Activated gamma-delta T cell treated with anti-CD3 and anti-CD28 coated beads, Interleukin-2, amount 50 U/mL, for 16 hours (primary cell): Measurements from ENCODE around the gene ZNF665.
"Not testable (repeated sequence)": the region's sequence is repeated elsewhere in the genome, so short reads cannot be mapped to it uniquely, and the experiment has no call there.

Experiments
- DNase-seq: peaks from one replicate; pipeline ENCODE4 v3.0.0-alpha.2; 2020; ENCODE audit warnings: low read depth

ZNF665 gene

GRCh38 chr19:53192771-53193534, at the start of gene ZNF665:
Gene ZNF665 (minus strand): TSS chr19:53193358. CDS start chr19:53182898, 10,460 bp downstream.
- DNase-seq = peak; percentile 71

GRCh38 chr19:53237114-53237777, 44.1 kb upstream of the ZNF665 start:
- DNase-seq = no peak

GRCh38 chr19:53224606-53225005, 31.4 kb upstream of the ZNF665 start:
- DNase-seq = no peak

GRCh38 chr19:53222716-53223115, 29.6 kb upstream of the ZNF665 start:
- not testable (repeated sequence) for DNase-seq

GRCh38 chr19:53212703-53213320, 19.7 kb upstream of the ZNF665 start:
- DNase-seq = no peak

- DNase-seq = not testable (repeated sequence)
Measured at GRCh38 chr19:53211554-53211953, 18.4 kb upstream of the ZNF665 start.

GRCh38 chr19:53196777-53197396, 3.7 kb upstream of the ZNF665 start:
- peak; percentile 96 for DNase-seq

GRCh38 chr19:53195265-53195903, 2.2 kb upstream of the ZNF665 start:
- DNase-seq = peak; percentile 54

GRCh38 chr19:53193535-53194222, 521 bp upstream of the ZNF665 start:
- DNase-seq = no peak

GRCh38 chr19:53190253-53190652, 2.9 kb downstream of the ZNF665 start:
- no peak for DNase-seq

- not testable (repeated sequence) for DNase-seq
Measured at GRCh38 chr19:53189691-53190198, 3.4 kb downstream of the ZNF665 start.

- DNase-seq = not testable (repeated sequence)
Measured at GRCh38 chr19:53185155-53185882, 7.8 kb downstream of the ZNF665 start.

- no peak for DNase-seq
Measured at GRCh38 chr19:53183146-53183764, 9.9 kb downstream of the ZNF665 start.

GRCh38 chr19:53182202-53182601, 11.0 kb downstream of the ZNF665 start:
- no peak for DNase-seq

- DNase-seq = no peak
Measured at GRCh38 chr19:53177986-53178385, 15.2 kb downstream of the ZNF665 start.

GRCh38 chr19:53172889-53173288, 20.3 kb downstream of the ZNF665 start:
- no peak for DNase-seq

- no peak for DNase-seq
Measured at GRCh38 chr19:53165691-53166091, 27.5 kb downstream of the ZNF665 start.

- DNase-seq = no peak
Measured at GRCh38 chr19:53161123-53161522, 32.0 kb downstream of the ZNF665 start.

- DNase-seq = no peak
Measured at GRCh38 chr19:53160350-53160749, 32.8 kb downstream of the ZNF665 start.

GRCh38 chr19:53158119-53158656, 35.0 kb downstream of the ZNF665 start:
- no peak for DNase-seq
